Stimulated activated CD8-positive, alpha-beta memory T cell treated with anti-CD3 and anti-CD28 coated beads, Interleukin-4, amount 100 ng/mL, for 1 hour (primary cell): Measurements from ENCODE around the gene PRH2.
A peak's percentile ranks its signal among the peaks of the same experiment; 100 is the strongest.

ENCODE experiments used
- DNase-seq, 2 donors: peaks; one replicate each; pipeline ENCODE4 v3.0.0-alpha.2; 2020; ENCODE audit warnings: low read depth in 2 of 2, low spot score in 1 of 2

The PRH2 gene

DNA sequence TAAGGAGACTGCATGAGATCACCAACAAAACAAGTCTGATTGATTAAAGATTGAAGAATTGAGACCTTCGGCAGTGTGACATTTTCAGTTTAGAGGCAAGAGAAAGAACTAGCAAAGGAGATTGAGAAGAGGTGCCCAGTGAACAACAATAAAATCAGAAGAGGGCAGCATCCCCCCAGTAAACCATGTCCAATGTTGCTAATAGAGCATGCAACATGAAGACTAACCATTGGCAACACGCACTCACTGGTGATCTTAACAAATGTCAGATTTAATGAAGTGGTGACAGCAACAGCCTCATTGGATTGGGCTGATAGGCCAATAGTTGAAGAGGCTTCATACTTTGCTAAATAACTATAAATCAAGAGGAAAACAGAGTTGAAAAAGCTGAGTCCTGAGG is 30.8 kb downstream of the PRH2 start:
- DNase-seq: no peak

DNA sequence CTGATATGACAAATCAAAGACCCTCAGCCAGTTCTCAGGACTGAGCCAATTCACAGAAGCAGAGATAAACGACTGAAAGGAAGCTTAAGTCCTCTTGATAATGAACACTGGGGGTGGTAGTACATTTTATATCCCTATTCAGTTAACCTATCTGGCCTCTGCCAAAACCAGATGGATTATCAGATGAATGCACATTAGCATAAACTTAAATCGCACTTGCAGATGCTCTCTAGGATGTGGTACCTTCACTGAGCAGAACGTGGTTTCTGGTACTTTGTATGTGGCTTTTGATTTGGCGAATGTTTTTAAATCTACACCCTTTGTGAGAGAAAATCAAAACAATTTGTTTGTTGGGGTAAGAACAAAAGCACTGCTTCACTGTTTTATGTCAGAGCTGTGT is 31.2 kb downstream of the PRH2 start:
- DNase-seq: no peak

DNA sequence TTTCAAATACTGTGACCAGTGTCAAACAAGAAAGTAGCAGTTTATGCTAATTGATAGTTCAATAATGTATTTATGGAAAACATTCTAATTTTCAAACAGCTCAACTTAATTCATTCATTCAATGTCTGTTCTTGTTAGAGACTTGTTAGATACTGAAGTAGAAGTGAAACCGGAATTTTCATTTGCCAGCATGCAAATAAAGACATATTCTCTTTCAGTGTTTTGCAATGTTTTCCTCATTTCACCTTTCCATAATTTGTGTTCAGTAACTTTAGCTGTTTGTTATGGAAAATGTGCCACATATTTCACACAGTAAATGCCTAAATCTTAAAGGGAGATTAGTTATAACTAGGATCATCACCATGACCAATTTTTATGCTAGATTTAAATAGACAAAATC is 36.4 kb downstream of the PRH2 start:
- DNase-seq: no peak

DNA sequence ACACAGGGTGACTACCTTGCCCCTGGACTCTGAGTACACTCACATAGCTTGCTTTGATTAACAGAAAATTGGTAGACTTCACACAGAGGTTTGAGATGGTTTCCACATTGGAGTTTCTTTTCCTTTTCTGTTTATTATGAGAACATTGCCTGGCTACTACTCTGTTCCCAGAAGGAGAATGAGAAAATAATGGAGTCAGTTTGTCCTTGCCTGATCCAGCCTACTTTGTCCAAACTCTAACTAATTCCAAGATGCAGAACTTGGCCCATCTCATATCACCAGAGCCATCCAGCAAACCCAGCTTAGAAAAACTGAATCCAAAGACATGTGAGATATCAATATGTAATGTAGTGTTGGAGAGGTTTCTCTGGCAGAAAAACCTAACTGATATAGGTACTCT is 37.3 kb downstream of the PRH2 start:
- DNase-seq: no peak

DNA sequence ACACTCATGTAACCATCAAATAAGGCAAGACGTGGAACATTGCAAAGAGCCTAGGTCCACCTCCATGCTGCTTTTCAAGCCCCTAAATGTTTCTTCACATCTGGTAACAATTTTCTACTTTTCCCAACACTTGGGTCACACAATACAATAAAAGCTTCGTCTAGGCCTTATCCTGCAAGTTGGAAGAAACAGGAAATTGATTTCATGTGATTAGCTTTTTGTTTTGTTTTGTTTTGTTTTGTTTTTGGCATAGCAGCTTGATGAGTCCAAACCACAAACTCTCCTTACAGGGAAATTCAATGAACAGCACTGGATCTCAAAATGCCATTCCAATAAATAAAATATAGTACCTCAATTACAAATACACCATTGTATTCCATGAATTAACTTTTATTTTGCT is 38.4 kb downstream of the PRH2 start:
- DNase-seq: no peak

DNA sequence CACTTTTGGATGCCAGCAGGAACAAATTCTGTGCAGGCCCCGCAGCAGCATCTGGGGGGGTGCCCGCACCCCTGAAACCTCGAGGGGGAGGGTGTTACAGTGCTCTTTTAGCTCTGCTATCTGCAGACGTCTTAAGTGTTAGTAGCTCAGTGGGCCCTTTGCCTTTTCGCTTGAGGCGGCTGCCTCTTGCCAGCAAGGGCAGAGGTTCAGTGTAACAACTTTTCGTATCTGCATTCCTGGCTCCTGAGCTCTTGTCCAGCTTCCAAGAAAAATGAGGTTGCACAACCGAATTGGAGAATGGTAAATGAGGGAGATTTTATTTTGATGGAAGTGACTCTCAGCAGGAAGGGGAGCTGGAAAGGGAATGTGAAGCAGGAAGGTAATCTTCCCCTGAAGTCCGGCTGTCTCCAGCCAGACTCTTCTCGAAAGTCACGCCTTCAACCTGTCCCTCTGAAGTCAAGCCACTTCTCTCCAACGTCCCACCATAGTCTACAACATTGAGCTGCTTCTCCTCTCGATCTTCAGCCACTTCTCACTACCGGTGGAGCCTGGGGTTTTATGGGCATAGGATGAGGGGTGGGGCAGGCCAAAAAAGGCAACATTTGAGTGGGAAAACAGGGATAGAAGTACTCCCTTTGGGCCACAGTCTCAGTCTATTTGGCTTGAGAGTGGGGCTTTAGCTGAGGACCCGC is 39.9 kb downstream of the PRH2 start:
- no peak for DNase-seq

DNA sequence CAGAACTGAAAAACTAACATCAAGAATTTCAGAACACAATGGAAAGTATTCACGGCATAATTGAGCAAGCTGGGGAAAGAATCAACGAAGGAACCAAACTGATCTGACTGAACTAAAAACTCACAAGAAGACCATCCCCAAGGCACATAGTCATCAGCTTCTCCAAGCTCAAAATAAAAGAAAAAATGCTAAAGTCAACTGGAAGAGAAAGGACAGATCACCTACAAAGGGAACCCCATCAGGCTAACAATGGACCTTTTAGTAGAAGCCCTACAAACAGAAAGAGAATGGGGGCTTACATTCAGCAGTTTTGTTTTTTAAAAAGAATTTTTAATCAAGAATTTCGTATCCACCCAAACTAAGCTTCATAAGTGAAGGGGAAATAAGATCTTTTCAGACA is 45.9 kb downstream of the PRH2 start:
- no peak for DNase-seq

DNA sequence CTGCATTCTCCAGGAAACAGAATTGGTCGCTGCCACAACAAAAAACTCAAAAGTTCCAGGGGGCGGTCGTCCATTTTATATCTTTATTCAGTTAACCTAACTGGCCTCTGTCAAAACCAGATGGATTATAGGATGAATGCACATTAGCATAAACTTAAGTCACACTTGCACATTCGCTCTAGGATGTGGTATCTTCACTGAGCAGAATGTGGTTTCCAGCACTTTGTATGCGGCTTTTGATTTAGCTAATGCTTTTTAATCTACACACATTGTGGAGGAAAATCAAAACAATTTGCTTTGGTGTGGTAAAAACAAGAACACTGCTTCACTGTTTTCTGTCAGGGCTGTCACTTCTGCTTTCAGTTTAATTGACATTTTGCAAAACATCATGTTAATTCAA is 53.2 kb downstream of the PRH2 start:
- DNase-seq: peak in 1 of 2 donors; percentile 7
